K562 (cell line): Measurements from ENCODE around the gene ZNF655. TPM values are rescaled to one million over a fixed set of nuclear protein-coding genes. Genes with fewer than 3 reads are reported as not detected.

Source experiments
- DLX4 ChIP-seq: fragments of 250-450 bp; sonication (Bioruptor Pico); IDR thresholded peaks from 2 replicates; pipeline ENCODE4 v1.6.1; 2021; ENCODE audit warnings: mild to moderate bottlenecking
- TFAP4 ChIP-seq: sonication (generic); formaldehyde crosslinking; IDR thresholded peaks from 2 replicates; pipeline ENCODE4 v1.8.0; 2022; ENCODE audit warnings: missing genetic modification reagents, mild to moderate bottlenecking, moderate library complexity, borderline replicate concordance
- TSHZ1 ChIP-seq: fragments of 250-450 bp; sonication (Bioruptor Pico); IDR thresholded peaks from 2 replicates; pipeline ENCODE4 v1.4.0; 2020; ENCODE audit warnings: mild to moderate bottlenecking, moderate library complexity
- ZNF407 ChIP-seq: fragments of 450-650 bp; IDR thresholded peaks from 2 replicates; pipeline ENCODE4 v1.6.1; 2016; ENCODE audit warnings: low read depth
- polyA plus RNA-seq, 8 experiments: library from polyadenylated mRNA; depleted of rRNA in 4 of 8; stranded (reverse) in 5 of 8; unstranded in 3 of 8; fragments of >200 nt; fragmentation: Nextera tagmentation in 2 of 8; fragmentation: Illumina TruSeq in 1 of 8; extraction: Ambion mirVana in 2 of 8; extraction: Trizol in 1 of 8; gene quantifications; 2 replicates each; pipeline versions ENCODE4 v1.2.1 to v1.2.3, GENCODE V29; 2011 to 2014; ENCODE audit warnings: inconsistent platforms in 1 of 8, missing spikeins in 1 of 8
- total RNA-seq, 7 experiments: library from RNA; depleted of rRNA in 6 of 7; stranded (reverse); fragments of >200 nt in 6 of 7; fragmentation: Illumina TruSeq in 2 of 7; extraction: Trizol in 2 of 7; gene quantifications; 2 replicates each; pipeline versions ENCODE4 v1.2.1 to v1.2.3, GENCODE V29; 2011 to 2021; ENCODE audit warnings: low replicate concordance in 1 of 7
- TF ChIP-seq, protein P1 (sequence below): IDR thresholded peaks from 2 replicates; pipeline ENCODE4 v1.6.1; 2012; ENCODE audit warnings: low read depth, low read length, improper control_type of control experiment, borderline replicate concordance
- TF ChIP-seq, protein P2 (sequence below): fragments of 450-650 bp; formaldehyde crosslinking; IDR thresholded peaks from 2 replicates; pipeline ENCODE4 v1.4.0; 2020; ENCODE audit warnings: mild to moderate bottlenecking

Gene ZNF655
- total and polyA plus RNA-seq, 9 of the 15 experiments (the other 6 are each of a cell fraction or from before 2014, with no cell fraction given): 25.7 to 130 (median 95.2) TPM

DNA sequence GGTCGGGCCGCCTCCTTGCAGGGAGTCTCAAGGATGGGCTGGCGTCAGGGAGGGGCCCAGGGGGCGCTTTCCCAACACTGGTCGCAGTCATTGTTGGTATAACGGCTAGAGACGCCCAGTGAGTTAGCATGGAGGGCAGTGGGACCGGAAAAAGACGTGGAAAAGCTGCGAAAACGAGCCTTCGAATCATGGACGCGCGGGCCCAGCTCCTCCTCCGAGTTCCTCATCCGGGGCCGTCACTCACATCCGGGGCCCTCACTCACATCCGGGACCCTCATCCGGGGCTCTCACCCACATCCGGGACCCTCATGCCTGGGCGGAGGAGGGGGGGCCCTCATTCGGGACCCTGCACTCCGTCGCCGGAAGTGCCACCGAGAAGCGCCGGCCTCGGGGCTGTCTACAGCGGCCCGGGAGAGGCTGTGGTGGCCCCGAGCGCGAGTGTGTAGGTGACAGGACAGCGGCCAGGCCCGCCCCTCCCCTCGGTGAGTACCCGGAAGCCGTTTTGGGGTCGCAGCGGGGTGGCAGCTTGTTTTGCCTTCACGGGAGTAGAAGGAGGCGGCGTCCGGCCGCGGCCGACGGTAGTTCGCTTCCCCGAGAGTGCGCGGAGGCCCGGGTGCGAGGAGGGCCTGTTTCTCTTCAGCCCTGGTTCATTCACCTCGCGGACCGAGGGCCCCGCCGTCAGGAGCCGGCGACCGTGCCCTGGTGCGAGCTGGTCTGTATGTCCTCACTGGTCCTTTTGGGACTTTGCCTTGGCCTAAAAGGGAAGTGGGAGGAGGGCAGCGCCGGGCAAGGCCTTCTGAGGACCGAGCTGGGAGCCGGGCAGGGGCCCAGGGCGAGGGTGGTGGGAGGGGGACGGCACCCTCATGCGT lies at the start of gene ZNF655 (continued):
- TF ChIP-seq TFAP4 (CRISPR knock-in tag) (peak; percentile 72), TSHZ1 (CRISPR knock-in tag) (no peak), DLX4 (no peak), ZNF407 (no peak)
- TF ChIP-seq, protein P1, sequence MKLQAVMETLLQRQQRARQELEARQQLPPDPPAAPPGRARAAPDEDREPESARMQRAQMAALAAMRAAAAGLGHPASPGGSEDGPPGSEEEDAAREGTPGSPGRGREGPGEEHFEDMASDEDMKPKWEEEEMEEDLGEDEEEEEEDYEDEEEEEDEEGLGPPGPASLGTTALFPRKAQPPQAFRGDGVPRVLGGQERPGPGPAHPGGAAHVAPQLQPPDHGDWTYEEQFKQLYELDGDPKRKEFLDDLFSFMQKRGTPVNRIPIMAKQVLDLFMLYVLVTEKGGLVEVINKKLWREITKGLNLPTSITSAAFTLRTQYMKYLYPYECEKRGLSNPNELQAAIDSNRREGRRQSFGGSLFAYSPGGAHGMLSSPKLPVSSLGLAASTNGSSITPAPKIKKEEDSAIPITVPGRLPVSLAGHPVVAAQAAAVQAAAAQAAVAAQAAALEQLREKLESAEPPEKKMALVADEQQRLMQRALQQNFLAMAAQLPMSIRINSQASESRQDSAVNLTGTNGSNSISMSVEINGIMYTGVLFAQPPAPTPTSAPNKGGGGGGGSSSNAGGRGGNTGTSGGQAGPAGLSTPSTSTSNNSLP: no peak
- TF ChIP-seq, protein P2, sequence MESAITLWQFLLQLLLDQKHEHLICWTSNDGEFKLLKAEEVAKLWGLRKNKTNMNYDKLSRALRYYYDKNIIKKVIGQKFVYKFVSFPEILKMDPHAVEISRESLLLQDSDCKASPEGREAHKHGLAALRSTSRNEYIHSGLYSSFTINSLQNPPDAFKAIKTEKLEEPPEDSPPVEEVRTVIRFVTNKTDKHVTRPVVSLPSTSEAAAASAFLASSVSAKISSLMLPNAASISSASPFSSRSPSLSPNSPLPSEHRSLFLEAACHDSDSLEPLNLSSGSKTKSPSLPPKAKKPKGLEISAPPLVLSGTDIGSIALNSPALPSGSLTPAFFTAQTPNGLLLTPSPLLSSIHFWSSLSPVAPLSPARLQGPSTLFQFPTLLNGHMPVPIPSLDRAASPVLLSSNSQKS: no peak
